WTC11 (cell line): ENCODE data around the gene KCND3.

Experiments
- ATF2 ChIP-seq: sonication (generic); formaldehyde crosslinking; IDR thresholded peaks from 2 replicates; pipeline ENCODE4 v1.8.1; 2022; ENCODE audit warnings: low read depth, missing genetic modification reagents, borderline replicate concordance
- ATF3 ChIP-seq: sonication (generic); formaldehyde crosslinking; conservative IDR thresholded peaks from 2 replicates; pipeline ENCODE4 v1.8.1; 2022; ENCODE audit warnings: mild to moderate bottlenecking, missing genetic modification reagents
- CTCF ChIP-seq: fragments of 200-600 bp; IDR thresholded peaks from 2 replicates; pipeline ENCODE4 v1.8.0; 2022; ENCODE audit warnings: antibody characterized with exemption
- E2F4 ChIP-seq: sonication (generic); formaldehyde crosslinking; IDR thresholded peaks from 2 replicates; pipeline ENCODE4 v1.8.1; 2022; ENCODE audit warnings: low read depth, mild to moderate bottlenecking, moderate library complexity, missing genetic modification reagents, borderline replicate concordance
- E2F5 ChIP-seq: sonication (generic); formaldehyde crosslinking; IDR thresholded peaks from 2 replicates; pipeline ENCODE4 v1.8.1; 2022; ENCODE audit warnings: mild to moderate bottlenecking, moderate library complexity, missing genetic modification reagents
- KAT7 ChIP-seq: sonication (generic); formaldehyde crosslinking; IDR thresholded peaks from 2 replicates; pipeline ENCODE4 v1.8.1; 2023; ENCODE audit warnings: missing genetic modification reagents, mild to moderate bottlenecking, borderline replicate concordance
- NFYB ChIP-seq: sonication (generic); formaldehyde crosslinking; conservative IDR thresholded peaks from 2 replicates; pipeline ENCODE4 v1.8.0; 2022; ENCODE audit warnings: low read depth, missing genetic modification reagents
- NR3C1 ChIP-seq: sonication (generic); formaldehyde crosslinking; conservative IDR thresholded peaks from 2 replicates; pipeline ENCODE4 v1.8.1; 2023; ENCODE audit warnings: low read depth, mild to moderate bottlenecking, missing genetic modification reagents
- ZNF232 ChIP-seq: sonication (generic); formaldehyde crosslinking; IDR thresholded peaks from 2 replicates; pipeline ENCODE4 v1.8.0; 2022; ENCODE audit warnings: mild to moderate bottlenecking, missing genetic modification reagents
- ZNF423 ChIP-seq: fragments of 250-450 bp; sonication (Bioruptor Pico); IDR thresholded peaks from 2 replicates; pipeline ENCODE4 v2.1.2; 2022; ENCODE audit warnings: mild to moderate bottlenecking, moderate library complexity

GRCh38 chr1:111928531-111928930, 60.9 kb downstream of the KCND3 start:
- TF ChIP-seq CTCF (no peak), ZNF423 (CRISPR knock-in tag) (no peak), ATF3 (no peak), NFYB (CRISPR knock-in tag) (no peak), E2F4 (CRISPR knock-in tag) (no peak), ATF2 (no peak), E2F5 (CRISPR knock-in tag) (no peak), NR3C1 (no peak), KAT7 (CRISPR knock-in tag) (no peak), ZNF232 (CRISPR knock-in tag) (no peak)
